SK-N-SH treated with all-trans-retinoic acid at 6 μM for 48 hours (cell line): ENCODE measurements around the gene IQCC.

Experiments used
- ARNTL ChIP-seq: fragments of 450-650 bp; formaldehyde crosslinking; IDR thresholded peaks from 2 replicates; pipeline ENCODE4 v1.5.0; 2020; ENCODE audit warnings: low read depth, mild to moderate bottlenecking, moderate library complexity, borderline replicate concordance
- CREB5 ChIP-seq: fragments of 250-450 bp; sonication (Bioruptor Pico); IDR thresholded peaks from 2 replicates; pipeline ENCODE4 v1.5.1; 2020; ENCODE audit warnings: low read depth, mild to moderate bottlenecking, moderate library complexity
- CSDC2 ChIP-seq: fragments of 250-450 bp; sonication (Bioruptor Pico); IDR thresholded peaks from 2 replicates; pipeline ENCODE4 v1.5.0; 2020; ENCODE audit warnings: mild to moderate bottlenecking, moderate library complexity
- CSRNP3 ChIP-seq: fragments of 250-450 bp; sonication (Bioruptor Pico); IDR thresholded peaks from 2 replicates; pipeline ENCODE4 v1.5.1; 2021; ENCODE audit warnings: mild to moderate bottlenecking, moderate library complexity
- ISL1 ChIP-seq: fragments of 250-450 bp; sonication (Bioruptor Pico); IDR thresholded peaks from 2 replicates; pipeline ENCODE4 v2.1.2; 2022; ENCODE audit warnings: mild to moderate bottlenecking, moderate library complexity
- PATZ1 ChIP-seq: fragments of 250-450 bp; sonication (Bioruptor Pico); IDR thresholded peaks from 2 replicates; pipeline ENCODE4 v1.8.0; 2020; ENCODE audit warnings: mild to moderate bottlenecking, moderate library complexity, borderline replicate concordance
- POU6F1 ChIP-seq: fragments of 250-450 bp; sonication (Bioruptor Pico); IDR thresholded peaks from 2 replicates; pipeline ENCODE4 v1.8.0; 2021; ENCODE audit warnings: low read depth, mild to moderate bottlenecking, moderate library complexity, borderline replicate concordance
- TOX ChIP-seq: fragments of 250-450 bp; sonication (Bioruptor Pico); IDR thresholded peaks from 2 replicates; pipeline ENCODE4 v1.8.0; 2021; ENCODE audit warnings: mild to moderate bottlenecking, moderate library complexity, borderline replicate concordance
- ZFP3 ChIP-seq: fragments of 250-450 bp; sonication (Bioruptor Pico); IDR thresholded peaks from 2 replicates; pipeline ENCODE4 v1.5.0; 2020; ENCODE audit warnings: mild to moderate bottlenecking, moderate library complexity
- ZFP30 ChIP-seq: fragments of 450-650 bp; formaldehyde crosslinking; IDR thresholded peaks from 2 replicates; pipeline ENCODE4 v1.5.0; 2022; ENCODE audit warnings: mild to moderate bottlenecking, moderate library complexity

GRCh38 chr1:32186491-32186890 is 19.0 kb upstream of the IQCC start:
- no peak for TF ChIP-seq PATZ1 (CRISPR knock-in tag)
- TF ChIP-seq CREB5 (CRISPR knock-in tag), result no peak
- TF ChIP-seq ZFP30 (CRISPR knock-in tag), result no peak
- no peak for TF ChIP-seq ARNTL
- TF ChIP-seq CSRNP3 (CRISPR knock-in tag), result no peak
- TF ChIP-seq POU6F1 (CRISPR knock-in tag), result no peak
- TF ChIP-seq ISL1 (CRISPR knock-in tag), result no peak
- no peak for TF ChIP-seq ZFP3 (CRISPR knock-in tag)
- TF ChIP-seq TOX (CRISPR knock-in tag), result no peak
- TF ChIP-seq CSDC2, result no peak
